ENCODE results near the gene SYNC.

GRCh38 chr1:32652244-32652962, 50.2 kb downstream of the SYNC start:
- TF ChIP-seq CTCF (IDR thresholded peaks at IDR 0.05) = no peak
- TF ChIP-seq POLR2A (IDR thresholded peaks at IDR 0.05) = no peak

Measured in testis (tissue), 2 donors.